SU-DHL-6 (cell line): ENCODE data around the gene DENND5A.
"Not testable (repeated sequence)": the region's sequence is repeated elsewhere in the genome, so short reads cannot be mapped to it uniquely, and the experiment has no call there.

Experiments
- CTCF ChIP-seq: fragments of 200-600 bp; sonication (generic); IDR thresholded peaks from one replicate; pipeline ENCODE4 v1.5.1; 2017; ENCODE audit warnings: antibody characterized with exemption, mild to moderate bottlenecking, low read length, moderate library complexity; ENCODE audit not compliant: insufficient read depth, poor library complexity, severe bottlenecking
- EZH2phosphoT487 ChIP-seq: fragments of 200-600 bp; sonication (generic), shearing (Covaris generic); conservative IDR thresholded peaks from 2 replicates; pipeline ENCODE4 v1.6.1; 2018; ENCODE audit warnings: mild to moderate bottlenecking, antibody characterized with exemption, low read length, moderate library complexity, mixed read lengths

GRCh38 chr11:9209604-9210003 is 55.5 kb downstream of the DENND5A start:
- not testable (repeated sequence) for TF ChIP-seq CTCF, EZH2phosphoT487
